ENCODE results near the gene DYNLRB2. TPM values are rescaled to one million over a fixed set of nuclear protein-coding genes. Genes with fewer than 3 reads are reported as not detected.

The DYNLRB2 gene
- polyA plus RNA-seq: not detected in 2 replicates
- polyA minus RNA-seq: not detected in 2 replicates

- peak within 1 kb of the TSS; percentile 92 for H2AFZ ChIP-seq (ENCODE audit: low read depth, low read length)
- H3K9me2 ChIP-seq (ENCODE audit: insufficient read depth, low read length): no peaks in the 10 kb centered on the region
- peak within 1 kb of the TSS; percentile 90 for H3K4me2 ChIP-seq (ENCODE audit: low read length)
- H3K9ac ChIP-seq (ENCODE audit: low read length): peak within 1 kb of the TSS; percentile 66
- no peaks in the 10 kb centered on the region for H3K36me3 ChIP-seq (ENCODE audit: insufficient read depth, low read length)
- H3K4me3 ChIP-seq (ENCODE audit: low read length): peak within 1 kb of the TSS; percentile 79
- no peaks in the 10 kb centered on the region for H3F3A ChIP-seq (ENCODE audit: insufficient read depth, low read length, poor library complexity, severe bottlenecking)
- TF ChIP-seq CTCF (IDR thresholded peaks at IDR 0.05; ENCODE audit: poor library complexity, severe bottlenecking): no peak
- TF ChIP-seq POLR2AphosphoS5 (IDR thresholded peaks at IDR 0.05): peak; percentile 68
- TF ChIP-seq SMC3 (conservative IDR thresholded peaks at IDR 0.05; ENCODE audit: poor library complexity): peak; percentile 37
- no peak for TF ChIP-seq TAF1 (IDR thresholded peaks at IDR 0.05; ENCODE audit: low read depth)
- TF ChIP-seq MXI1 (conservative IDR thresholded peaks at IDR 0.05; ENCODE audit: poor library complexity, severe bottlenecking): peak; percentile 86
- TF ChIP-seq EP300 (conservative IDR thresholded peaks at IDR 0.05; ENCODE audit: poor library complexity, severe bottlenecking): peak; percentile 65
- TF ChIP-seq EZH2 (IDR thresholded peaks at IDR 0.05; ENCODE audit: borderline replicate concordance, insufficient read depth, low read length, poor library complexity, severe bottlenecking): no peak
- TF ChIP-seq REST (IDR thresholded peaks at IDR 0.05; ENCODE audit: borderline replicate concordance): peak; percentile 29
- peak; percentile 33 for TF ChIP-seq RAD21 (conservative IDR thresholded peaks at IDR 0.05)
- H3K9me3 ChIP-seq (ENCODE audit: low read length): no peaks in the 10 kb centered on the region
- H4K20me1 ChIP-seq (ENCODE audit: insufficient read depth): no peaks in the 10 kb centered on the region
- no peaks in the 10 kb centered on the region for H3K79me2 ChIP-seq (replicated peaks; ENCODE audit: insufficient read depth, low read length)
- peaks cover 5% of the 10 kb centered on the region for H3K27me3 ChIP-seq (ENCODE audit: insufficient read depth, low read depth, low read length)
- peak within 1 kb of the TSS; percentile 13 for H3K27ac ChIP-seq (ENCODE audit: low read length)
These were observed at the start of gene DYNLRB2 for GRCh38 chr16:80540516-80541305. TSS of gene DYNLRB2 (plus strand) at chr16:80540993. CDS start at chr16:80541077, 84 bp downstream.

DNA sequence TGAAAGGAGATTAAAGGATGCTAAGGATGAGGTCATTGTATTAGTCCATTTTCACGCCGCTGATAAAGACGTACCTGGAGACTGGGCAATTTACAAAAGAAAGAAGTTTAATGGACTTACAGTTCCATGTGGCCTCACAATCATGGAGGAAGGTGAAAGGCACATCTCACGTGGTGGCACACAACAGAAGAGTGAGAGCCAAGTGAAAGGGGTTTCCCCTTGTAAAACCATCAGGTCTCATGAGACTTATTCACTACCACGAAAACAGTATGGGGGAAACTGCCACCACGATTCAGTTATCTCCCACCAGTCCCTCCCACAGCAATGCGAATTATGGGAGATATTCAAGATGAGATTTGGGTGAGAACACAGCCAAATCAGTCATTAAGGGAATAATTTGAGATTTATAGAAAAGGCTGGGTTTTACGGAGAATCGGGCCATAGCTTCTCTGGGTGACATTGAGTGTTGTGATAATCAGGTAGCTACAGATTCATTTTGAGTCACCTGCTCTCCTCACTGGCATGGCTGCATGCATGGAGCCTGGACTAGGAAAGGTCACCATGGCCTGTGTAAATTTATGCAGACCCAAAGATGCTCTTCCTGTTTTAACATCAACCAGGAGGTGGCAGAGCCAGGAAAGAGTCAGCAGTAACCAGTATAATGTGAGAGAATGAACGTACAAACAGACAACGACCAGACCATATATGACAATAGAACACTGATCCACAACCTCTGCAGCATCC is 40.5 kb upstream of the DYNLRB2 start:
- H2AFZ ChIP-seq (ENCODE audit: low read depth, low read length): no peak overlapping the region
- H3F3A ChIP-seq (ENCODE audit: insufficient read depth, low read length, poor library complexity, severe bottlenecking): no peaks in the 10 kb centered on the region
- no peaks in the 10 kb centered on the region for H3K36me3 ChIP-seq (ENCODE audit: insufficient read depth, low read length)
- H3K9me2 ChIP-seq (ENCODE audit: insufficient read depth, low read length): no peaks in the 10 kb centered on the region
- no peaks in the 10 kb centered on the region for H4K20me1 ChIP-seq (ENCODE audit: insufficient read depth)
- H3K27ac ChIP-seq (ENCODE audit: low read length): no peak overlapping the region
- no peaks in the 10 kb centered on the region for H3K9me3 ChIP-seq (ENCODE audit: low read length)
- no peak overlapping the region for H3K9ac ChIP-seq (ENCODE audit: low read length)
- TF ChIP-seq REST (IDR thresholded peaks at IDR 0.05; ENCODE audit: borderline replicate concordance) (no peak), EP300 (conservative IDR thresholded peaks at IDR 0.05; ENCODE audit: poor library complexity, severe bottlenecking) (no peak), TAF1 (IDR thresholded peaks at IDR 0.05; ENCODE audit: low read depth) (no peak), EZH2 (IDR thresholded peaks at IDR 0.05; ENCODE audit: borderline replicate concordance, insufficient read depth, low read length, poor library complexity, severe bottlenecking) (no peak), CTCF (IDR thresholded peaks at IDR 0.05; ENCODE audit: poor library complexity, severe bottlenecking) (no peak), RAD21 (conservative IDR thresholded peaks at IDR 0.05) (no peak), POLR2AphosphoS5 (IDR thresholded peaks at IDR 0.05) (no peak), MXI1 (conservative IDR thresholded peaks at IDR 0.05; ENCODE audit: poor library complexity, severe bottlenecking) (no peak), SMC3 (conservative IDR thresholded peaks at IDR 0.05; ENCODE audit: poor library complexity) (no peak)
- no peaks in the 10 kb centered on the region for H3K27me3 ChIP-seq (ENCODE audit: insufficient read depth, low read depth, low read length)
- H3K79me2 ChIP-seq (replicated peaks; ENCODE audit: insufficient read depth, low read length): no peaks in the 10 kb centered on the region
- H3K4me2 ChIP-seq (ENCODE audit: low read length): no peak overlapping the region
- H3K4me3 ChIP-seq (ENCODE audit: low read length): no peak overlapping the region

Data from neural cell (in vitro differentiated cells).